NCI-H187 (cell line): Measurements from ENCODE around the gene C17orf114.
"Not testable (repeated sequence)": the region's sequence is repeated elsewhere in the genome, so short reads cannot be mapped to it uniquely, and the experiment has no call there.

Experiments used
- DNase-seq, 2 experiments: peaks; one replicate each; lab custom pipeline; 2025; lab: John Stamatoyannopoulos, UW

C17orf114 gene

DNA sequence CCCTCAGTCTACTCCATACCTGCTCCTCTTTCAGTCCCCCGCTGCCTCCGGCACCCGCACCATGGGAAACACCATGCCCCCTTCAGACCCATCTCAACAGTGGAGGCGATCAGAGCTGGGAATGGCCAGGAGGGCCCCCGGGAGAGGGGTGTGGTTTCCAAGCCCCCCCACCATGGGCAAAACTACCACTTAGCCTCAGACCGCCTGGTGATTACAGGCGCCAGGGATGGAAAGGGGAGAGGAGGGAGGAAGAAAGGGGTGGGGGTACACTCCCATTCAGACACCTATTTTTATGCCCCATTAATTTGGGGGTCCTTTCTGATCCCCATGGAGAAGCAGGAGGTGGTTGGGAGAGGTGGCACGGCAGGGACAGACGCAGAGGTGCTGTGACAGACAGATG lies at the start of gene C17orf114:
Gene C17orf114 (minus strand): TSS at position 101 of the 400 bp plus-strand sequence.
- DNase-seq, result no peak

DNA sequence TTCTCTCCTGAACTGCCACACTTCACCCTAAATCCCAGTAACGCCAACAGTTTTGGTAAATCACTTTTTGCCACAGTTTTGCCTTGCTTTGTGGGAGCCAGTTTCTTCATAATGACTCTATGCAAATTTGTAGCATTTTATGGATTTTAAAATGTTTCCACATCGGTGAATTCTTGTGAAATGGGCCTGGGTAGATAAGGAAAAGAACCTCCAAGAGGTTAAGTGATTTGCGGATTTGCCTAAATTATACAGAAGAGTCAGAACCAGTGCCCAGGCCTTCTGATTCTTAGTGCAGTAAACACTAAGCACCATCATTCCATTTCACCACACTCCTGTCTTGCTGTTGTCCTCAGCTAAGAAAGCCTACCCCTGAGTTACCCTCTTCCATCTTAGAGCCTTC lies 49.0 kb upstream of the C17orf114 start:
- DNase-seq, result no peak

DNA sequence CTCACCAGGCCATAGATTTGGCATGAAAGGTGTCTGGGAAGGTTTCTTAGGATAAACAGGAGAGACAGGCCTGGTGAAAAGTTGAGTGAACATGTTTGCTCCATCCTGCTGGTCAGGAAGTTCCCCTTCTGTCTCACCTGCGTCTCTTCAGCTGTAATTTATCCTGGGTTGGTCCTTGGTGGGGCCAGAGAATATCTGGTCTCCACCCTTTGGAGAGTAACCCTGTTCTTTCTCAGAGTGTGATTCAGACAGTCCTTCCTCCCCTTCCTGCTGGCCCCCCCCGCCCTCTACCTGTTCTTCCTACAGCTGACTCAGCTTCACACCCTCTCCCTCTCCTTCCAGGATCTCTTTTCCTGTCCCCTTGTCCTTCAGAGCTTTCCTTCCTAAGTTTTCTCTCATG lies 48.1 kb upstream of the C17orf114 start:
- no peak for DNase-seq

DNA sequence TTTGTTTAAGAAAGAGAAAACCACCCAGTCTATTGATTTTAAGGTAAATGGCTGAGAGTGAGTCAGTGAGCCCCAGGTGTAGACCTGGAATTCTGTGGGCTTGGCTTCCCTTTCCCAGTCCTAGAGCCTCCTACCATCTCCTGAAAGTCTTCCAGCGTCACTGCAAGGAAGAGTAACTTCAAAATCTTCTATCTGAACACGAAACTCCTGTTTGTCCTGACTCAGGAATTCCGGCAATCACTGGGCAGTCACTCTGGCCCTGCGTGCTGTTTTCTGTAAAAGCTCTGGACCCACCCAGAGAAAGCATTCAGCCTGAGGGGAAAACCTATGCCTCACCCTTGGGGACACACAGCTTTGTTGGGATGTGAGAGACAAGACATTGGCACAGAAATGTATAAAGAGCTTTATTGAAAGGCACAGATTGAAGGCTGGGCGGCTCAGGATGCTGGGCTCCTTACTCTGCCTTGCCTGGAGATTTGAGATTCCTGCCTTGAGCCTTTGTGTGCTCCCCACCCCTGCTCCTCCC lies 46.9 kb upstream of the C17orf114 start:
- no peak for DNase-seq

DNA sequence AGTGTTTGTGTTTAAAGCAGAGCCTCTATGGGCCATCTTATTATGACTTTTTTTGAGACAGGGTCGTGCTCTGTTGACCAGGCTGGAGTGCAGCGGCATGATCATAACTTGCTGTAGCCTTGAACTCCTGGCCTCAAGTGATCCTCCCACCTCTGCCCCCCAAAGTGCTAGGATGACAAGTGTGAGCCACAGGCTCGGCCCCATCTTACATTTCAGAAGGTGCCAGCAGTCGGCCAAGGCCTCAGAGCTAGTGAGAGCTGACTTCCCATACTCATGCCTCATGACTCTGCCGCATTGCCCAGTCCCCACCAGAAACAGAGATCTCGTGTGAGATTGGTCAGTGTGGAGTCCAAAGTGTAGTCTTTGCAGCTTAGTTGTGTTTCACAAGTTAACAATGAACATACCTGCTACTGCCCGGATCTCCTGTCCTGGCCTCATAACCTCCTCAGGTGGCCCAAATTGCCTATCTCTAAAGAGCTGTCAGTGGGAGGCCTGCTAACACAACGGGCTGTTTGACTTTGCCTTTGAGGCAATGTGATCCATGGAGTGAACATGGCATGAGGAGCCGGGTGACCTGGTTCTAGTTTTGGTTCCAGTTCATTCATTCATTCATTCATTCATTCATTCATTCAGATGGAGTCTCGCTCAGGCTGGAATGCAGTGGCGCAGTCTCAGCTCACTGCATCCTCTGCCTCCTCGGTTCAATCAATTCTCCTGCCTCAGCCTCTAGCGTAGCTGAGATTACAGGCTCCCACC lies 44.7 kb upstream of the C17orf114 start:
- DNase-seq, result no peak

DNA sequence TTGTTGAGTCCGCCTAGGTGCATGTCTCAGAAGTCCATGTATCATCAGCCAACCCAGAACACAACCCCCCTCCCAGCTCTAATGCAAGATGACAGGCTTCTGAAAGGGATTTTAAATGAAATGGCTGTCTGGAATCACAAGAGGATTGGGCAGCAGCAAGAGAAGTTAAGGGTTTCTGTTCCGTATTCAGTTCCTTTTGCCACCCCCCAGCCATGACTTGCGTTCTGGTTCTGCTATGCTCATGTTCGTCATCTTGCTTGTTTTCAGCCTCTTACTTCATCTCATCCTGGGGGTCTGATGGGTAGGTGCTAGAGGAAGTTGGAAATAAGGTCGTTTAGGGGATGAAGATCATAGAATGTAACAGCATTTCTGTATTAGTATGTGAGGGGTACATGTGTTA lies 43.0 kb upstream of the C17orf114 start:
- no peak for DNase-seq

DNA sequence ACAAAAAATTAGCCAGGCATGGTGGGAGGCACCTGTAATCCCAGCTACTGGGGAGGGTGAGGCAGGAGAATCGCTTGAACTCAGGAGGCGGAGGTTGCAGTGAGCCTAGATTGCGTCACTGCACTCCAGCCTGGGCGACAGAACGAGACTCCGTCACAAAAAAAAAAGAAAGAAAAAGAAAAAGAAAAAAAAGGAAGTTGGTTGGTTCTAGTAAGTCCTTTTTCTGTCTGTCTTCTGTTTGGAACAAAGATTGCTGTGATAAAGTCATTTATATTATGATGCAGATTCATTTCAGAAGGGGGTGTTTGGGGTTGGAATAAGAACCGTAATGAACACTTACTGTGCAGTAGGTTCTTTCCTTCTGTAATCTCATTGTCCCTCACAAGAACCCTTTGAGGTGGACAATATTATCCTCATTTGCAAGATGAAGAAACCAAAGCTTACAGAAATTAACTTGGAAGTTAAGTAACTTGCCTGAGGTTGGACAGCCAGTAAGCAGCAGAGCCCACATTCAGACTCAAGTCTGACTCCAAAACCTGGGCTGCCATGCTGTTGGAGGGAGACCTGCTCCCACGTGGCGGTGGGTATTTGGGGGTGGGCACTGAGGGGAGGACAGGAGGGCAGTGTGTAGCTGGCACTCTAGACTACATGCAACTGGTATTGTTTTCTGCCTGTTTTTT lies 41.3 kb upstream of the C17orf114 start:
- DNase-seq, result no peak

DNA sequence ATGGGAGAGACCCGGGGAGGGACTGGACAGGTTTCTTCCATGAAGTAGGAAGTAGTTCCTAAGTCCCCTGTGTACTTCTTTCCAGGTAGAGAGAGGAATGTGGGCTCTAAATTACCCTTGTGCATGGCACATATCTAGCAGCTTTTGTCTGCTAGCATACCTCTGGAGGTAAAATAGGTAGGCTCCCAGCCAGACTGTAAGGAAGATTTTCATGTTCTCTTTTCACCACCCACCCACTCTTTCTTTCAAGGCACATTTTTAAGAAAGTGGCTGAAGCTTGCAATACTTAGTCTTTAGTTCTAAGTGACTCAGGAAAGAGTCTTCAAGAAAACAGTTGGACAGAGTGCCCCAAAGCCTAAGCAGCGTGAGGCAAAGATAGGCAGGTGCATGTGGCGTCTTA lies 40.2 kb upstream of the C17orf114 start:
- no peak for DNase-seq

DNA sequence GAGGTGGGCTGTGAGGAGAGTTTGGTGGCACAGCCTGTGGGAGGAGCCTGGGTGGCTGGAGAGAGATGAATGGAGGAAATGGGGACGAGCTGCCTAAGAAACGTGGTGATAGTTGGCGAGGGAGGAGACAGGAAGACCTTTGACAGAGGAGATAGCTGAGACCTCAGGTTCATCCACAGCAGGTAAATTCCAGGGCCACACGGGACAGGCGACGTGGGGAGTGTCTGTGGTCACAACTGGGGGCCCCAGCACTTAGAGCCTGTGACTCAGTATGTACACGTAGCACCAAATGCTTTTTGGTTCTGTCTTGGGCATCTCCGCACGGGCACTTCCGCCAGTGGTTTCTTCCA lies 38.7 kb upstream of the C17orf114 start:
- DNase-seq, result no peak

DNA sequence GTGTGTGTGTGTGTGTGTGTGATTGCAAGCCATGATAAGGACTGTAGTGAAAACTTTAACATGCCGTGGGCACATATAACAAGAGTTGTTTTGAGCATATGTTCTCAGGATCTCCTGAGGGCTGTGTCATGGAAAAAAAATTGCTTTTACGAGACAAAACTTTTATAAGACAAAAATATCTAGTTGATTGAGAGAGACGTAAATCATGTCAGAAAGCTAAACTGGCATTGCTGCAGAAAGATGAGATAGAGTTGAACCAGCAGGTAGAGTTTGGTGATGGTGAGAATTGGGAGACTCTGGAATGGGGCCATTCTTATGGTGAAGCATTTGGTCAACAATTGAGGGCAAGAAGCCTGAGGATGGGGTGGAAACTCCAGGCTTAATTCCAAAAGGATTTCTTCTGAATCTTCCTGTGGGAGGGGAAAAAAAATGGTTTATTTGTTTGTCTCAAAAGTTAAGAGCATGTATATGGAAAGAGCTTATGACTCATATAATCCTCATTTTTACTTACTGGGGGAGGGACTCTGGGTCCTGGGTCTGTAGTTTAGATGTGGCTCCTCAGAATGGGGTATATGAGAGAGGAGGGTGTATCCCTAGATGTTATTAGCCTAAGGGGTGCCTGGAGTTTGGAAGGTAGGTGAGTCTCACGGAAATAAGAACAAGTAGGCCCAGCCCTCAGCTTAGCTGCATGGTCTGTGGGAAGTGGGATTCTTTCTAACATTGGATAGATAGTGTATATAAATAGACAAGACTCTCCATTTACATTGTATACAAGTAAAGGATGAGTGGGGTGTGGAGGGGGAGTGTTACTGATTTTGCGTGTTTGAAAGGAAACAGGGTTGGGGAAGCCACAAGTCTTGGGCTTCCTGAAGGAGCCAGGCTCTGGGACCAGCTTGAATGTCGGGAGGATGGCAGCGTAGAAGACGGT lies 38.1 kb upstream of the C17orf114 start:
- no peak for DNase-seq

DNA sequence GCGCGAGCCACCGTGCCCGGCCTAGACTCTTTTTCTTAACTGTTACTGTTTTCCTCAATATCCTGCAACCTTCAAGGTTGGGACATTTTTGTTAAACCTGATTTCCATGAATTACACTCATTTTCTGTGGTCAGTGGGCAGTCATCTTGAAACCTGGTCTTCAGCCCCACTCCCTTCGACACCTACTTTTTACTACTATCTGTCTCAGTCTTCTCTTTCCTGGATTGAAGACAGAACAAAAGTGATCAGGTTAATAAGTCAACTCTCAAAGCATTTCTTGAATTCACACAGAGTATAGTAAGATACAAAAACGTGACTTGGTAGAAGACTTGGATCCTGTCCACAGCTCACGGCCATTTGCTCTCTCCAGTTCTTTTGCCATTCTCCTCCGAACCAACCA lies 37.1 kb upstream of the C17orf114 start:
- no peak for DNase-seq

DNA sequence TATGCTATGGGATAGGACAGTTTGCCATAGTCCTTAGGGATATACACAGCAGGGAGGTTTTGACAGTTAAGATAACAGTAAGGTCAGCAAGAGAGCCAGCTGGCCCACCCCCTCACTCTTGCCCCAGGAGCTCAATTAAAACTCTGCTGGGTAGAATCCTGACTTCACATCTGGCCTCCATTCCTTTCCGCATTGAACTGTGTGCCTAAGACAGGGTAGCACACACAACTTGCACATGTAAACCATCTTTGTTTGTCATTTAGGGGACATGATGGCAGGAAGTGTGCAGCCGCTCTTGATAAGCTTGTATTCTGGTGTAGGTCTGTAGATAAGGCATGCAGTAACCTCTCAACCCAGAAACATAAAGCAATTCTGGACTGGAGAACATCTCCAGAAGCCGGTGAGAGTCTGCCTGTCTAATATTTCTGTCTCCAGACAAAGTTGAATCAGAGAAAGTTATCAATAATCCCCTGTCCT lies 36.2 kb upstream of the C17orf114 start:
- DNase-seq, result no peak

DNA sequence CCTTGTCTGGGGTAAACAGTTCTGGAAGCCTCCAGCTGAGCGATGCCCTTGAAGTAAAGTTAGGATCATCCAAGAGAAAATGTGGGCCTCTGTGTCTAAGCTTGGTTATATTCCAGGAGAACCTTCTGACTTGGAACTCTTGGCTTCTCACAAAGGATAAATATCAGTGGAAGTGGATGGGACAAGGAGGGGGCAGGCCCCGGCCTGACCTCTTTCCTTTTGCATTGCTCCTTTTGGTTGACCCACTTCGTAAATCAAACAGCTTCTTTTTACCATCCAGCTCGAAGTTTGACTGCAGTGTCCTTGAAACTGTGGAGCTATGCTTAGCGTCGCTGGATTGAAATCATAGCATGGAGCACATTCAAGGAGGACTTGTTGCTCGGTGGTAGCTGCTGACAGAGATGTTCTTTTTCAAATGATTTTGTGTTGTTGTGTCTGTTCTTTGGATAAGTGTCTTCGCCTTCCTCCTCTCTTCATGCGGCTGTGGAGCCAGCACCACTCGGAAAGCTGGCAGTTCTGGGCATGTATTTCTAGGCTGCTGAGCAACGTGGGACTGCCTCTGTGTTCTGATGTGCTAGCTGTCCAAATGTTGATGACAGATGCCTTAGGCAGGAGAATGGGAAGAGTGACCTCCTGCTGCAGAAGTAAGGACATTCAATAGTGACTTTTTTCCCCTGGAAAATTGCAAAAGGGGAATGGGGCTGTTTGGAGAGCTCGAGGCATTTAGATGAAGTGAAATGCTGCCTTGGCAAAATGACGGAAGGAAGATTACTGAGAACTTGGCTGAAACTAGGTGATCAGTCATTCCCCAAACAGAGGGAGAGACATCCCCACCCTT lies 35.6 kb upstream of the C17orf114 start:
- DNase-seq, result no peak

DNA sequence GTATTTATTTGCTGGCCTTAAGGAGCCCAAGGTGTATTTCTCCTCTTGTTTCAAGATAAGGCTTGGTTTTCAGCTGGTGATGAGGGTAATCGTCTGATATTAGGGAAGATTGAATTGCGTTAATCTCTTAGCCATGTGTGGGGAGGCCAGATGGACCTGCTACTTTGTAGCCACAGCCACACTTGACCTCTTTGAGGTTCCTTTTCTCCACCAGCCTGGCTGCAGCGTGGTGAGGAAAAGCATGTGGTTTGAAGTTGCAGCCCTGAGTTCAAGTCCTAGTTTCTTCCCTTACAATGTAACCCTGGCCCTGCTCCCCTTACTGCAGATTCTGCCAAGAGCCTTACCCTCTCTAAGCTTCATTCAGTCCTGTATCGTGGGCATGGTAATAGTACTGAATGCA lies 34.1 kb upstream of the C17orf114 start:
- no peak for DNase-seq

DNA sequence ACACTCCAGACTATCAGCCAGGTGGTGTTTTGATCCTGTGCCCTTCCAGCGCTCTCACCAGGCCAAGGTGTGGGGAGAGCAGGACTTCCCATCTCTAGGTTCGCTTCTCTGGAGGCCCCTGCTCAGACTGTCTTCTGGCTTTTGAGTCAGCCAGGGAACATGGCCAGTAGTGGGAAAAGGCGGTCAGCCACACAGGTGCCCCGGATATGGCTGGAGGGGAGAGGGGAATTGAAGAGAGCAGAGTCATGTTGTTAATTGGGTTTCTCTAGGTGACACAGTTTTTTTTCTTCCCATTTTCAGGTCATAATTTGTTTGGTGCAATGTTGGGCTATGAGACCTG lies 32.5 kb upstream of the C17orf114 start:
- no peak for DNase-seq

DNA sequence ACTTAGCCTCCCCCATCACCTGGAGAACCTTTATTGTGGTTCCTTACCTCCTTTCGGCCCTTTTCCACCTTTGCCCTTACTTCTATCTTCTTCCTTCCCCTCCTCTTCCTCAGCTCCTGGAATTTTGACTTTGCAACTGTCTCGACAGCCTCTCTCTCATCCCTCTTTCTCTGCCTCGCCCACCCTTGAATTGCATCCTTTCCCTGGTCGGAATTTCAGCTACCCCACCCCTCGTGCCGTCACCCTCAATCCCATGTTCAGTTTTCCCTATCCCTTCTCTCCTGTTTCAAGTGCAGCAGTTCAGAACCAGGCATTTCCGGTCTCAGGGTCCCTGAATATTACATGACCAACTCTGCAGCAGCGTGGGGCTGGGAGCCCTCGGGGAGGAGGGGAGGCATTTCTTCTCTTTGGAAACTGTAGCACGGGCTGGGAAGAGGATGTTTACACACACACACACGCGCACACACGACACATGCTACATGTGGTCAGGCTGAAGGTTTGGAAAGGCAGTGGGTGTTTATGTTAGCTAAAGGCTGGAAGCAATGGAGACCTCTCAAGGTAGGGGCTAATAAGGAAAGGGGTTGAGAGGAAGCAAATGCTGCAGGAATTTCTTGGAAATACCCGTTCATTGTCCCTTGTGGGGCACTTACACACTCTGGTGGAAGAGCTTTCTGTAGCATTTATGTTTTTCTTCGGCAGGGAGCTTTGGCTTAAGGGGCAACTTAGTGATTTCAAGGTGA lies 32.0 kb upstream of the C17orf114 start:
- no peak for DNase-seq

DNA sequence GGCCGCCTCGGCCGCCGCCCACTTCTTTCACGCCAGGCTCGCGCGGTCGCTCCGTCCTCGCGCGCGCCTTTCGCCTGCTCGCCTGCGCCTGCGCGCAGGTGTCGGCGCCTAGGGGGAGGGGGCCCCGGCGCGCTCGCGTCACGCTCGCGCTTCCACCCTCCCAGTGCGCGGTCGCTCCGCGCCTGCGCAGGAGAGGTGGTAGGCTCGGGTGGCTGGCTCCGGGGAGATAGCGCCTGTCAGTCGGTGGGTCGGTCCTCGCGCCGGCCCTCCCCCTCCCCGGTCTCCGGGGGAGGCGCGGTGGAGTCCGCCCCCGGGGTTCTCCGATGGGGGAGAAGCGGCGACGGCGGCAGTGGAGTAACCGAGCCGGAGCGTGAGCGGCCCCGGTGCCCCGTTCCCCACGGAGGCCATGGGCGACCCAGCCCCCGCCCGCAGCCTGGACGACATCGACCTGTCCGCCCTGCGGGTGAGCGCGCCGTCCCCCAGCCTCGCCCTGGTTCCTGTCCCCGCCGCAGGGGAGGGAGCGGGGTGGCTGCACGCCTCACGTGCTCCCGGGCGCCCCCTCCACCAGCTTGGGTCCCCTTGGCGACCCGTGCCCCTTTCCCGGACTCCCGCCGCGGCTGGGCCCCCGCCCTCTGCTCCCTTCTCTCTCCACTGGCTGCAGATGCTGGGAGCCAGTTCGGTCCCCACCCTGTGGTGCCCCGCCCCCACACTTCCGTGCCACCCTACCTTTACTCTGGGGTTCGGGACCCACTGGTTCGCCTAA lies 31.2 kb upstream of the C17orf114 start, which contains the start of gene MINK1:
Gene MINK1 (plus strand): TSS at position 163 of the 763 bp plus-strand sequence. CDS start 244 bp downstream, at position 407.
- DNase-seq, result peak; percentile 47 to 81

DNA sequence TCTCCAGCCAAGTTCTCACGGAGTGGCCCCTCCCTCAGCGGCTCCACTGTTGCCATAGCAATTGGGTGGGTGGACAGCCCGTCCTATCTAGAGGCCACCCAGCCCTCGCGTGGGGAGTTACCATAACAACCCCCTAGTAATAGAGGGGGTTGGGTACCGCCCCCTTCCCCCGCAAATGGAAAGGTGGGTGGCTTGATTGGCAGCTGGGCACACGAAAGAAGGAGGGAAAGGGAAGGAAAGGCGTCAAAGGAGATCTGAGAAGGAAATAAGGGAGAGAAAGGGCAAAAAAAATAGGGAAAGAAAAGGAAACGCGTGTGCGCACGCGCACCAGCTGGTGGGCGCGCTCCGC lies 30.7 kb upstream of the C17orf114 start:
- not testable (repeated sequence) for DNase-seq

DNA sequence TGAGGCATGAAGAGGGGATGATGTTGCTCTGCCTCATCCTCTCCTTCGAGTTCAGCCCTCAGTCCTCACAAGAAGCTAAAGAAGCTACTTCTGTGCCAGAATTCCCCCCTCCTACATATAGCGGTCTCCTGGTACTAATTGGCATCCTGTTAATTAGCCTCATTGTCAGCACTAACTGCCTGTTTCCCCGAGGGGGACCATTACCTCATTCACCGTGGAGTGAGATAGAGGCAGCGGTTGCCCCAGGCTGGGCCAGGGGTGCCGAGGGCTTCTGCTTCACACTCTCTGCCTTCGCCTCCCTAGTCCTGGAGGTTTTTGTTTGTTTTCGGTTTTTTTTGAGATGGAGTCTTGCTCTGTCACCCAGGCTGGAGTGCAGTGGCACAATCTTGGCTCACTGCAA lies 25.3 kb upstream of the C17orf114 start:
- no peak for DNase-seq
